ENCODE data around the gene TDRD12.

DNA sequence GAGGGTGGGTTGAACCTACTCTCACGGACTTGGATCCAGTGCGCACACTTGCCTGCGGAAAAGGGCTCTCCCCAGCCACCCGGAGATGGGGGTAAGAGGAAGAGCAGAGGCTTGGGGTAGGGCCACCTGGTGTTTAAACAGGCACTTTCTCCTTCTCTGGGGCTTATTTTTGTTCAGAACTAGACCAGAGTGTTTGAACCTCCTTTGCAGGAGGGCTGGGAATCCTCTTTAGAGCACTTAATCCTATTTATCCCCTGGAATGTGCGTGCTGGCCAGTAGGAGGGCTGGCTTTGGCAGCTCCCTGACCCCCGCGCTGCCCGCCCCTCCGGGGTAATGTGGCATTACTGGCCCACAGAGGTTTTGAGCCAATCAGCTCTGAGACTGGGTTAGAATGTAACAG is 41.9 kb upstream of the TDRD12 start:
- TF ChIP-seq, protein P1, sequence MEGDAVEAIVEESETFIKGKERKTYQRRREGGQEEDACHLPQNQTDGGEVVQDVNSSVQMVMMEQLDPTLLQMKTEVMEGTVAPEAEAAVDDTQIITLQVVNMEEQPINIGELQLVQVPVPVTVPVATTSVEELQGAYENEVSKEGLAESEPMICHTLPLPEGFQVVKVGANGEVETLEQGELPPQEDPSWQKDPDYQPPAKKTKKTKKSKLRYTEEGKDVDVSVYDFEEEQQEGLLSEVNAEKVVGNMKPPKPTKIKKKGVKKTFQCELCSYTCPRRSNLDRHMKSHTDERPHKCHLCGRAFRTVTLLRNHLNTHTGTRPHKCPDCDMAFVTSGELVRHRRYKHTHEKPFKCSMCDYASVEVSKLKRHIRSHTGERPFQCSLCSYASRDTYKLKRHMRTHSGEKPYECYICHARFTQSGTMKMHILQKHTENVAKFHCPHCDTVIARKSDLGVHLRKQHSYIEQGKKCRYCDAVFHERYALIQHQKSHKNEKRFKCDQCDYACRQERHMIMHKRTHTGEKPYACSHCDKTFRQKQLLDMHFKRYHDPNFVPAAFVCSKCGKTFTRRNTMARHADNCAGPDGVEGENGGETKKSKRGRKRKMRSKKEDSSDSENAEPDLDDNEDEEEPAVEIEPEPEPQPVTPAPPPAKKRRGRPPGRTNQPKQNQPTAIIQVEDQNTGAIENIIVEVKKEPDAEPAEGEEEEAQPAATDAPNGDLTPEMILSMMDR (IDR thresholded peaks at IDR 0.05): no peak
- no peak for TF ChIP-seq POLR2A (IDR thresholded peaks at IDR 0.05)

Measured in heart left ventricle (tissue), 13 donors.